NCI-H510A treated with DMSO at 0.1 percent for 48 hours (cell line): Measurements from ENCODE around the gene FOSL2.

Experiments used
- DNase-seq: peaks from one replicate; lab custom pipeline; 2025; lab: John Stamatoyannopoulos, UW

The FOSL2 gene

GRCh38 chr2:28451793-28452533 lies 59.3 kb downstream of the FOSL2 start:
- DNase-seq, result no peak

DNA sequence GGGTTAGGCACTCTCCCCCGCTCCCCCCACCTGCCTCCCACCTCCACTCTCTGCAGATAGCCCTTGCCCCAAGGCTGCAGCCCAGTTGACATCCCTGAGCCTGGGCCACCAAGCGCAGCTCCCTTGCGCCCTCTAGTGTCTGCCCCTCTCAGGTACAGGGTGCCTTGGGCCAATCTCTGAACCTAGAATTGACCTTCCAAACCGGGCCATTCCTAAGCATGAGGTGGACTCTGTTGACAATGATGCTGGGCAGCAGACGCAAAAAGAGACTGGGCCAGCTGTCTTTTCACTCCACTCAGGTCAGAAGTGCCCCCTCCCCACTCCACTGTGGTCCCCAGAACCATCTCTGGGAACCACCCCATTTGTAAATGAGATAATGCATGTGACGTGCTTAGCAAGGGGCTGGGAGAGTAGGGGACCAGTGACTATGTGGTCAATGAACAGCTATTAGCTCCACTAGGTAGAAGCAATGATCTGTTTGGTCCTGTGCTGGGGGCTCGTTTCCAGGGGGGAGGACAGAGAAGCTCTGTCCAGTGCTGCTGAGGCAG lies 60.0 kb downstream of the FOSL2 start:
- peak; percentile 58 for DNase-seq

- no peak for DNase-seq
Measured at GRCh38 chr2:28453396-28453795, 60.7 kb downstream of the FOSL2 start.

- DNase-seq, result no peak
Measured at GRCh38 chr2:28454016-28454930, 61.6 kb downstream of the FOSL2 start.

GRCh38 chr2:28457237-28457636 lies 64.6 kb downstream of the FOSL2 start:
- no peak for DNase-seq

DNA sequence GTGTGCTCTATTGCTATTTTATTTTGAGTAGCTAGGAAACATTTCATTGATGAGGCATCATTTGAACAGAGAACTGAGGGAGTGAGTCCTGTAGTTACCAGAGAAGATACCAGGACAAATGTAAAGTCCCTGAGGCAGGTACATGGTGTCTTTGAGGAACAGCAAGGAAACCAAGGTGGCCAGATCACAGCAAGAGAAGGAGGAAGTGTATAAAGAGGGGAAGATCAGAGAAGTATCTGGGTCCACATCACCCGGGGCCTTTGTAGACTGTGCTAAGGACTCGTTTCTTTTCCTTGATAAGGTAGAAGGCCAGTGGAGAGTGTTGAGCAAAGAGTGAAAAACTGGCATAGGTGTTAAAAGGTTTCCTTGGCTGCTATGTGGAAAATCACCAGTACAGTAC lies 68.4 kb downstream of the FOSL2 start:
- no peak for DNase-seq

GRCh38 chr2:28462122-28462521 lies 69.5 kb downstream of the FOSL2 start:
- DNase-seq, result no peak

DNA sequence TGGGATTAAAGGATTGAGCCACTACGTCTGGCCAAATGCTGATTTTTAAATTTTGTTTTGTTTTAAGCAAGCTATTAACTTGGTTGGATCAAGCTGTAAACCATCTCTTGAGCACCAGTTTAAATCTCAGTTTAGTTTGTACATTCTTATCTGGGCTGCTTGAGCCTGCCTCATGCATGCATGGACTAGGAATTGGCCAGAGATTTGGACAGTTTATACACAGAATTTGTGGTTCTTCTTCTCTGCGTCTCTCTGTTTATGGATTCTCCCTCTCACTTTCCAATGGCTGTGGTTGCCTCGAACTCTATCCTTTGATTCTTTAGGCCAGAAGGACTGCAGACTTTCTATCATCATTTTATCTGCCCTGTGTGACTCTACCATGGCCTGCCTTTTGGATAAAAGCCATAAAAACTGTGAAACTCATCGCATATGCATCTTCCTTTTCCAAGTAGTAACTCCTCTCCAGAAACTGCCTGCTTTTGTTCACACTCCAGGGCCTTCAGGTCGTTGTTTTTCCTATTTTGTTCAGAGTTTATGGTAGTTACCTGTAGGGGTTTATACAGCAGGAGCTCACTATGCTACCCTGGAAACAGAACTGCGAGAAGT lies 70.7 kb downstream of the FOSL2 start:
- no peak for DNase-seq

DNA sequence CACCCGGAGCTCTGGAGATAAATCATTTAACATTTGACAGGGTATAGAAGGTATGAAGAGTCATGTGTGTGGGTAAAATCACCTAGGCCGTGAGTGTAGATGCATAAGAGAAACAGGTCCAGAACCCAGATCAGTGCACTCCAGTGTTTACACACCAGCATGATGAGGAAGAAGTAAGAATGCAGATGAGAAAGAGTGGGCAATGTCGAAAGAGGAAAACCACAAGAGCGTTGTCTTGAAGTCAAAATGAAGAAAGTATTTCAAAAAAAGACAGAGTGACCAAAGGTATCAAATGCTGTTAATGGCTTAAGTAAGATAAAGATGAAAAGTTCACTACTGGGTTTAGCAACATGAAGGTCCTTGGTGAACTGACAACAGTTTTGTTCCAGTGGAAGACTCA lies 71.2 kb downstream of the FOSL2 start:
- no peak for DNase-seq

- no peak for DNase-seq
Measured at GRCh38 chr2:28465148-28465885, 72.7 kb downstream of the FOSL2 start.
